Uterus (tissue), 4 donors: Measurements from ENCODE around the gene HIRA. TPM values are rescaled to one million over a fixed set of nuclear protein-coding genes. Genes with fewer than 3 reads are reported as not detected.

ENCODE experiments used
- DNase-seq, 2 donors: peaks; one replicate each; pipeline ENCODE4 v3.0.0-alpha.2; 2019 to 2020
- H3K27ac ChIP-seq, 2 donors: fragments of 200-600 bp; sonication (generic); 1 replicate in 1 of 2; 2 replicates in 1 of 2; pipeline ENCODE4 v1.5.1; 2016 to 2018
- H3K27me3 ChIP-seq, 2 donors: fragments of 200-600 bp; sonication (generic); one replicate each; pipeline ENCODE4 v1.5.1; 2018 to 2019; ENCODE audit warnings: control low read depth in 1 of 2
- H3K36me3 ChIP-seq, 2 donors: fragments of 200-600 bp; sonication (generic); one replicate each; pipeline ENCODE4 v1.5.1; 2019; ENCODE audit warnings: control low read depth in 1 of 2
- H3K4me1 ChIP-seq, 2 donors: fragments of 200-600 bp; sonication (generic); one replicate each; pipeline ENCODE4 v1.5.1; 2018 to 2019; ENCODE audit warnings: control low read depth in 1 of 2
- H3K4me3 ChIP-seq, 2 donors: fragments of 200-600 bp; sonication (generic); 1 replicate in 1 of 2; 2 replicates in 1 of 2; pipeline ENCODE4 v1.5.1; 2018 to 2019; ENCODE audit warnings: mild to moderate bottlenecking in 1 of 2
- H3K9me3 ChIP-seq, 2 donors: fragments of 200-600 bp; sonication (generic); one replicate each; pipeline ENCODE4 v1.5.1; 2019; ENCODE audit warnings: control low read depth in 1 of 2
- POLR2A ChIP-seq, 2 donors: fragments of 450-650 bp; IDR thresholded peaks; one replicate each; pipeline ENCODE4 v1.6.1; 2016; ENCODE audit warnings: antibody characterized with exemption in 2 of 2, mild to moderate bottlenecking in 1 of 2, moderate library complexity in 1 of 2
- intact Hi-C: fragments of 100-400 bp; cut with DNase I; formaldehyde crosslinking; loops from one replicate; pipeline ENCODE4 v1.15.1; 2023; ENCODE audit warnings: low total_unique reads
- total RNA-seq, 4 donors: library from RNA; depleted of rRNA in 3 of 4; stranded (reverse); fragments of >200 nt in 3 of 4; gene quantifications; one replicate each; pipeline versions ENCODE4 v1.1.0 to v1.2.4, GENCODE V29; 2014 to 2023
- TF ChIP-seq, protein P1 (sequence below), 4 experiments: fragments of 200-600 bp in 2 of 4; fragments of 450-650 bp in 2 of 4; sonication (generic) in 2 of 4; IDR thresholded peaks; one replicate each; pipeline ENCODE4 v1.5.1; 2016 to 2019; ENCODE audit warnings: antibody characterized with exemption in 4 of 4, mild to moderate bottlenecking in 2 of 4, moderate library complexity in 1 of 4
- donor health status: DM: yes; HTN: yes; CAD: no.

HIRA gene
- total RNA-seq, 4 donors from 2014 or later, result 0.29 to 32.1 (median 11.7) TPM

DNA sequence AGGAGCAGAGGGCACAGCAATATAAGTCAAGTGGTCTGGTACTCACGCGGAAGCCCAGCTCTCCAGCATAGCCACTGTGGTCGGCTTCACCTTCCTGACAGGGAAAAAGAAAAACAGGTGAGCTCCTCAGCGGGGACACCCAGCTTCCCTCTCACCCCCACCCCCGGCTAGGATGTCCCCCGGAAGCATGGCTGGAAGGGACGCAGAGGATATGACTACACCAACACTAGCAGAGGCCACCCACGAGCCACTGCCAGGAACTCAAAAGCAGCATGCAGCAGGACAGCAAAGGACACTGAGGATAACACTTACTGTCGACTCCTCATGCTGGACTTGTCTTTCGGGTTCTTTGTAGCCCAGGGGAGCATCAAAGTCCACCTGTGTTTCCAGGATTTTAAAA, 25.0 kb upstream of the HIRA start:
- Histone ChIP-seq H3K27me3 (no peaks in the 10 kb centered on the region), H3K9me3 (no peaks in the 10 kb centered on the region), H3K4me1 (no peaks in the 10 kb centered on the region), H3K27ac (no peak overlapping the region), H3K4me3 (no peak overlapping the region), H3K36me3 (no peaks in the 10 kb centered on the region)
- TF ChIP-seq, protein P1, sequence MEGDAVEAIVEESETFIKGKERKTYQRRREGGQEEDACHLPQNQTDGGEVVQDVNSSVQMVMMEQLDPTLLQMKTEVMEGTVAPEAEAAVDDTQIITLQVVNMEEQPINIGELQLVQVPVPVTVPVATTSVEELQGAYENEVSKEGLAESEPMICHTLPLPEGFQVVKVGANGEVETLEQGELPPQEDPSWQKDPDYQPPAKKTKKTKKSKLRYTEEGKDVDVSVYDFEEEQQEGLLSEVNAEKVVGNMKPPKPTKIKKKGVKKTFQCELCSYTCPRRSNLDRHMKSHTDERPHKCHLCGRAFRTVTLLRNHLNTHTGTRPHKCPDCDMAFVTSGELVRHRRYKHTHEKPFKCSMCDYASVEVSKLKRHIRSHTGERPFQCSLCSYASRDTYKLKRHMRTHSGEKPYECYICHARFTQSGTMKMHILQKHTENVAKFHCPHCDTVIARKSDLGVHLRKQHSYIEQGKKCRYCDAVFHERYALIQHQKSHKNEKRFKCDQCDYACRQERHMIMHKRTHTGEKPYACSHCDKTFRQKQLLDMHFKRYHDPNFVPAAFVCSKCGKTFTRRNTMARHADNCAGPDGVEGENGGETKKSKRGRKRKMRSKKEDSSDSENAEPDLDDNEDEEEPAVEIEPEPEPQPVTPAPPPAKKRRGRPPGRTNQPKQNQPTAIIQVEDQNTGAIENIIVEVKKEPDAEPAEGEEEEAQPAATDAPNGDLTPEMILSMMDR (IDR thresholded peaks at IDR 0.05), result no peak
- no peak for TF ChIP-seq POLR2A (IDR thresholded peaks at IDR 0.05)
- no peak for DNase-seq
- intact Hi-C loops, result no loop called here

DNA sequence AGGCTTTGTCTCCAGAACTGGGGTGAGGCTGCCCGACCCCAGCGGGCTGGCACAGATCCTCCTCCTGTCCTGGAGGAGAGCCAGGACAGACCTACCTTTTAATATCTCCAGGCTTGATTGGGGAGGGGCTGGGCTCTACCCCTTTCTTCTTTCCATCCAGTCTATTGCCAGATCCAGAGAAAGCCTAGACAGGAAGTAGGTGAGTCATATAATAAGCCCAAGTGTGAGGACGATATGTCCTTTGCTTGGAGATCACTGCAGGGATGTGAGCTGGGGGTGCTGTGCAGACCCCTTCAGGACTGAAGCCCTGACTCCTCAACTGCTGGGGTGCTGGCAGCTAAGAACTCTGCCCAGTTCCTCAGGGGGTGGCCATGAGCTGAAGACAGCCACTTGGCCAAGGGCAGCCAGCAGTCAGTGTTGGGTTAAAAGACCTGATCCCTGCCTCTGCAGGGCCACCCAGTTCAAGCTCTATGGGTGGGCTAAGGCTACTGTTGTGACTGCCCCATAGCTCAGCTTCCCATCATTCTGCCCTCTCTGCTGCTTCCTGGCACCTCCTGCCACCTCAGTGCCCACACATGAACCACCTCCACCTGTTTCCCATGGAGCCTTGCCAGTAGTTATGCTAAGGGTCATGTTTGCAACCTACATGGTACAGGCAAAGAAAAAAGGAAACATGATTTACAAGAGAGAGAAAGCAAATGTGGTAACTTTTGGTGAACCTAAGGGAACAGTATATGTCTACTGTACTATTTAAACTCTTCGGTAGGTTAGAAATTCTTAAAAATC, 24.2 kb upstream of the HIRA start:
- no peaks in the 10 kb centered on the region for H3K27me3 ChIP-seq
- H3K9me3 ChIP-seq, result no peaks in the 10 kb centered on the region
- no peak overlapping the region for H3K27ac ChIP-seq
- no peaks in the 10 kb centered on the region for H3K36me3 ChIP-seq
- TF ChIP-seq, protein P1 (IDR thresholded peaks at IDR 0.05), result no peak
- no peak for DNase-seq
- intact Hi-C loops, result no loop called here
- no peak overlapping the region for H3K4me3 ChIP-seq
- H3K4me1 ChIP-seq, result no peaks in the 10 kb centered on the region

GRCh38 chr22:19455033-19455432, 23.5 kb upstream of the HIRA start:
- TF ChIP-seq POLR2A (IDR thresholded peaks at IDR 0.05), result no peak
- TF ChIP-seq, protein P1 (IDR thresholded peaks at IDR 0.05), result no peak
- no peak overlapping the region for H3K4me3 ChIP-seq
- no peaks in the 10 kb centered on the region for H3K36me3 ChIP-seq
- no peak overlapping the region for H3K27ac ChIP-seq
- DNase-seq, result no peak
- no peaks in the 10 kb centered on the region for H3K4me1 ChIP-seq
- no peaks in the 10 kb centered on the region for H3K9me3 ChIP-seq
- no peaks in the 10 kb centered on the region for H3K27me3 ChIP-seq
- intact Hi-C loops, result no loop called here

- TF ChIP-seq POLR2A (IDR thresholded peaks at IDR 0.05), result no peak
- TF ChIP-seq, protein P1 (IDR thresholded peaks at IDR 0.05), result no peak
- H3K36me3 ChIP-seq, result no peaks in the 10 kb centered on the region
- no peaks in the 10 kb centered on the region for H3K27me3 ChIP-seq
- no peak for DNase-seq
- H3K4me1 ChIP-seq, result no peaks in the 10 kb centered on the region
- intact Hi-C loops, result no loop called here
- H3K4me3 ChIP-seq, result no peak overlapping the region
- no peaks in the 10 kb centered on the region for H3K9me3 ChIP-seq
- H3K27ac ChIP-seq, result no peak overlapping the region
Measured at GRCh38 chr22:19454156-19454555, 22.6 kb upstream of the HIRA start.

DNA sequence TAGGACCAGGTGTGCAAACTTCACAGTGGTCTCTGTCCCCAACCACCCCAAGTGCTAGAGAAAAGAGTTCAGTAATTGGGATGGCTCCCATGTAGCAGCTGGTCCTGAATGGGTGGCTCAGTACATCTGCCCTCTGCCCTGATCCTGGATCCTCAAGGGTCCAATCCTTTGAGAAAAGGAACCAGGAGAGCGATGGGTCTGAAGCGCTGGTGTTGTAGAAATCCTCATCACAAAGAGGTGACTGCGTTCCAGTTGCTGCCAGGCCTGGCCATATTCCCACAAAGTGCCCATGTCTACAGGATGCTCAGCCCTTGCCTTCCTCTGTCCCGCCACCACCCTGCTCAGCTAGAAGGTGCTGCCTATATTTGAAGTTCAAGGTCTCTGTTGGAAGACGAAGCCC, 22.2 kb upstream of the HIRA start:
- intact Hi-C loops, result no loop called here
- TF ChIP-seq, protein P1 (IDR thresholded peaks at IDR 0.05), result no peak
- no peak for TF ChIP-seq POLR2A (IDR thresholded peaks at IDR 0.05)
- DNase-seq, result no peak
- no peaks in the 10 kb centered on the region for H3K27me3 ChIP-seq
- no peak overlapping the region for H3K27ac ChIP-seq
- H3K9me3 ChIP-seq, result no peaks in the 10 kb centered on the region
- H3K4me1 ChIP-seq, result no peaks in the 10 kb centered on the region
- H3K4me3 ChIP-seq, result no peak overlapping the region
- no peaks in the 10 kb centered on the region for H3K36me3 ChIP-seq
